DND-41 (cell line): ENCODE measurements around the gene C3orf38.
A peak's percentile ranks its signal among the peaks of the same experiment; 100 is the strongest.

Experiments
- ATAC-seq: fragments of 200-7000 bp; cut with Tn5 transposase; 3 replicates; pipeline ENCODE4 v1.9.1; 2021; ENCODE audit warnings: low read depth; ENCODE audit not compliant: insufficient read depth
- DNase-seq: peaks from one replicate; pipeline ENCODE4 v3.0.0-alpha.2; 2020
- H2AFZ ChIP-seq: 2 replicates; pipeline ENCODE4 v1.6.0; 2012; ENCODE audit warnings: low read depth, low read length
- H3K27ac ChIP-seq: 2 replicates; pipeline ENCODE4 v1.5.1; 2012; ENCODE audit warnings: low read length, inconsistent platforms
- H3K27me3 ChIP-seq: fragments of 200-600 bp; sonication (generic); 2 replicates; pipeline ENCODE4 v1.6.0; 2012; ENCODE audit warnings: low read length, mild to moderate bottlenecking, inconsistent platforms; ENCODE audit not compliant: insufficient read depth, poor library complexity
- H3K36me3 ChIP-seq: 2 replicates; pipeline ENCODE4 v1.5.1; 2012; ENCODE audit warnings: low read length, inconsistent platforms; ENCODE audit not compliant: insufficient read depth
- H3K4me1 ChIP-seq: 2 replicates; pipeline ENCODE4 v1.5.1; 2012; ENCODE audit warnings: mild to moderate bottlenecking, low read length; ENCODE audit not compliant: insufficient read depth
- H3K4me2 ChIP-seq: 2 replicates; pipeline ENCODE4 v1.6.0; 2012; ENCODE audit warnings: mild to moderate bottlenecking, moderate library complexity, low read length, inconsistent platforms; ENCODE audit not compliant: insufficient read depth
- H3K4me3 ChIP-seq, 2 experiments: fragments of 200-600 bp in 1 of 2; shearing (Covaris generic) in 1 of 2; 2 replicates each; pipeline ENCODE4 v1.5.1; 2012 to 2016; ENCODE audit warnings: inconsistent platforms in 2 of 2, low read length in 2 of 2, mild to moderate bottlenecking in 2 of 2, low read depth in 1 of 2, moderate library complexity in 1 of 2
- H3K79me2 ChIP-seq: 2 replicates; pipeline ENCODE4 v1.6.0; 2012; ENCODE audit warnings: low read length, inconsistent platforms; ENCODE audit not compliant: insufficient read depth
- H3K9ac ChIP-seq: 2 replicates; pipeline ENCODE4 v1.6.0; 2012; ENCODE audit warnings: low read depth, mild to moderate bottlenecking, inconsistent platforms, low read length, moderate library complexity
- H3K9me3 ChIP-seq: 2 replicates; pipeline ENCODE4 v1.5.1; 2012; ENCODE audit warnings: low read length, moderate library complexity, mild to moderate bottlenecking, inconsistent platforms; ENCODE audit not compliant: insufficient read depth, severe bottlenecking
- H4K20me1 ChIP-seq: 2 replicates; pipeline ENCODE4 v1.6.0; 2012; ENCODE audit warnings: low read length; ENCODE audit not compliant: insufficient read depth
- EZH2 ChIP-seq: IDR thresholded peaks from 3 replicates; pipeline ENCODE4 v1.6.1; 2012; ENCODE audit warnings: borderline replicate concordance, low read depth, mild to moderate bottlenecking, moderate library complexity, low read length, inconsistent platforms; ENCODE audit not compliant: severe bottlenecking
- TF ChIP-seq, protein P1 (sequence below): IDR thresholded peaks from 2 replicates; pipeline ENCODE4 v1.5.1; 2012; ENCODE audit warnings: borderline replicate concordance, low read length, moderate library complexity, mild to moderate bottlenecking; ENCODE audit not compliant: poor library complexity, severe bottlenecking; ENCODE audit errors: extremely low read depth

The C3orf38 gene

DNA sequence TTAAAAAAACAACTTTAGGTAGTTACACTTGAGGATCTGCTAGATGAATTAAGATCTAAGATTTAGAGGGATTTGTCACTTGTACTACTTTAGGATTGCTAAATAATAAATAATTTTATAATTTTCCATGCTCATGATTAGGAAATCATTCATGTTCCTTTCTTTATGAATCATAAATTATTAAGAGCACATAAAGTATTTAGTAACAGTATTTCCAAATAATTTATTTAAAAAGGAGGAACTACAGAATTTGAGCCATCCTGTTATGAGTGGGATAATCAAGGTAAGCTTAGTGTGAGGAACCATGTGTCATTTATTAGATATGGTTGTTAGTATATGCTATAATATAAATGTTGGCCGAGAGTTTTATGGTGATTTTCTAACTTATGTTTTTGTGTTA, 37.5 kb upstream of the C3orf38 start:
- H3K9ac ChIP-seq: no peak overlapping the region
- H3K79me2 ChIP-seq: peaks cover 42% of the 10 kb centered on the region
- ATAC-seq (no peak), DNase-seq (no peak)
- peaks cover 5% of the 10 kb centered on the region; the same call in 1 of the 2 replicates for H4K20me1 ChIP-seq
- H3K4me3 ChIP-seq: no peak overlapping the region
- no peaks in the 10 kb centered on the region for H3K4me1 ChIP-seq
- no peak overlapping the region for H2AFZ ChIP-seq
- H3K27me3 ChIP-seq: no peaks in the 10 kb centered on the region
- no peaks in the 10 kb centered on the region for H3K9me3 ChIP-seq
- TF ChIP-seq EZH2: no peak
- TF ChIP-seq, protein P1, sequence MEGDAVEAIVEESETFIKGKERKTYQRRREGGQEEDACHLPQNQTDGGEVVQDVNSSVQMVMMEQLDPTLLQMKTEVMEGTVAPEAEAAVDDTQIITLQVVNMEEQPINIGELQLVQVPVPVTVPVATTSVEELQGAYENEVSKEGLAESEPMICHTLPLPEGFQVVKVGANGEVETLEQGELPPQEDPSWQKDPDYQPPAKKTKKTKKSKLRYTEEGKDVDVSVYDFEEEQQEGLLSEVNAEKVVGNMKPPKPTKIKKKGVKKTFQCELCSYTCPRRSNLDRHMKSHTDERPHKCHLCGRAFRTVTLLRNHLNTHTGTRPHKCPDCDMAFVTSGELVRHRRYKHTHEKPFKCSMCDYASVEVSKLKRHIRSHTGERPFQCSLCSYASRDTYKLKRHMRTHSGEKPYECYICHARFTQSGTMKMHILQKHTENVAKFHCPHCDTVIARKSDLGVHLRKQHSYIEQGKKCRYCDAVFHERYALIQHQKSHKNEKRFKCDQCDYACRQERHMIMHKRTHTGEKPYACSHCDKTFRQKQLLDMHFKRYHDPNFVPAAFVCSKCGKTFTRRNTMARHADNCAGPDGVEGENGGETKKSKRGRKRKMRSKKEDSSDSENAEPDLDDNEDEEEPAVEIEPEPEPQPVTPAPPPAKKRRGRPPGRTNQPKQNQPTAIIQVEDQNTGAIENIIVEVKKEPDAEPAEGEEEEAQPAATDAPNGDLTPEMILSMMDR: no peak
- H3K36me3 ChIP-seq: peaks cover 29% of the 10 kb centered on the region
- H3K4me2 ChIP-seq: no peak overlapping the region
- no peak overlapping the region for H3K27ac ChIP-seq

DNA sequence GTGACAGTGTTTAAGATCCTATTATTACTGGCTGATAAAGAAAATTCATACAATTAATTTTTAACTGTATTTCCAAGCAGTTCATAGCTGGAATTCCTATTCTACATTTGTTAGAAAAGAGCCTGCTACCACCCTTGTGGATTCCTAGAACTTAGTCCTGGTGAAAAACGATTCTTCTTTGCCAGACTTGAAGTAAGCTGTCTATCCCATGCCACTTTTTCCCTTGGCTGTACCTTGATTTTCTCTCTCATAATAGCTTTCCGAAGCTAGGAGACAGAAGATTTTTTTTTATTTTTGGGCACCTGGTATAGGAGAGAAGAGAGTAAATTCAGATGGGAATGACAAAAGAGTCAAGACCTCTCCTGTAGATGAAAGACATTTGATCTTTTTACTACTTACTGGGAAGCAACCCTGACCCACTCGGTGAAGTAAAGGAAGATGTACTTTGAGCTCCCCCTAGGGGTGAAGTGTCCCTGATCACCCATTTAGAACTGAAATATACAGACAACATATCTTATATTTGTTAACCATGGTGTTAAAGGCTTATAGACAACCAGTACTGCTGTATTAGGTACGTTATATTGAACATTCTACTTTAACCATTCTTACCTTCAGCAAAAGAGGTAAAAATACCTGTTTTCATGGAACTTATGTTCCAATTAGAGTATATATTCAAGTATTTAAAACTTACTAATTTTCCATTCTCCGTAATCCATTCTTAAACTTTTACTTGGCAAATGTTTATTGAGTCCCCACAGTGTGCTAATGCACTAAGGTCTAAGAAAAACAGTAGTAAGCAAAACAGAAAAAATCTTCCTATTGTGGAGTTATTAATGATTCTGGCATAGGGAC, 36.2 kb upstream of the C3orf38 start:
- Histone ChIP-seq H3K79me2 (peaks cover 41% of the 10 kb centered on the region), H3K4me2 (no peak overlapping the region), H3K9ac (no peak overlapping the region), H2AFZ (no peak overlapping the region), H3K27ac (no peak overlapping the region), H3K4me1 (peaks cover 8% of the 10 kb centered on the region), H4K20me1 (peaks cover 5% of the 10 kb centered on the region; the same call in 1 of the 2 replicates), H3K9me3 (no peaks in the 10 kb centered on the region), H3K27me3 (no peaks in the 10 kb centered on the region), H3K36me3 (peaks cover 41% of the 10 kb centered on the region), H3K4me3 (no peak overlapping the region)
- DNase-seq: peak; percentile 71
- peak; percentile 95 for ATAC-seq
- TF ChIP-seq, protein P1: peak; percentile 83
- no peak for TF ChIP-seq EZH2

DNA sequence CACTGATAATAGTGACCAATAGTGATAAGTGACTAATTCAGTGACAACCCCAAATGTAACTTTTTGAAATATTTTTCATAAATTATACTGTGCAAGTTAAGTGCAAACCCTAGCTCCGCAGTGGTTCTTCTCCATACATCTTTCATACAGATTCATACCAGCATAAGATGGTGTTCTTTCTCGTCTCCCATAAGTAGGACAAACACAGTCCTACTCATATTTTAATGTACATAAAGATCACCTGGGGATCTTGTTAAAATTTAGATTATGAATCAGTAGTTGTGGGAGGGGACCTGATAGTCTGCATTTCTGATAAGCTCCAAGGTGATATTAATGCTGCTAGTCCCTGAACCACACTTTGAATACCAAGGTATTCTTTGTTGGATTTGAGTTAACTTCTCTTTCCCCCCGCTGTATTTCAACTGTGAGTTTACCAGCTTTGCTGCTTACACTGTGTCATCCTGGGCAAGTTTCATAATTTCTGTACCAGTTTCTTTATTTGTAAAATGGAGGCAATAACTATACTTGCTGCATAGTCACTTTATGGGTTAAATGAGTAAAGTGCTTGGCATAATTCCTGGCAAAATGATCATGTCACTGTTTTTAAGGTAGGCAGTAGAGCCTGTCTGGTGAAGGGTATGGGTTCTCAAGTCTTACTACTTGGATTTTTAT, 34.7 kb upstream of the C3orf38 start:
- Histone ChIP-seq H4K20me1 (peaks cover 5% of the 10 kb centered on the region; the same call in 1 of the 2 replicates), H3K4me2 (no peak overlapping the region), H3K79me2 (peaks cover 43% of the 10 kb centered on the region), H3K4me3 (no peak overlapping the region), H3K9me3 (no peaks in the 10 kb centered on the region), H3K9ac (no peak overlapping the region), H2AFZ (no peak overlapping the region), H3K4me1 (peaks cover 8% of the 10 kb centered on the region), H3K27me3 (no peaks in the 10 kb centered on the region), H3K27ac (no peak overlapping the region), H3K36me3 (peaks cover 42% of the 10 kb centered on the region)
- TF ChIP-seq, protein P1: no peak
- ATAC-seq: no peak
- no peak for DNase-seq
